Activated T-helper 17 cell treated with anti-CD3 and anti-CD28 coated beads, Interleukin-2, amount 50 U/mL, for 72 hours (primary cell): ENCODE results near the gene BEST3. TPM values are rescaled to one million over a fixed set of nuclear protein-coding genes. Genes with fewer than 3 reads are reported as not detected.
A peak's percentile ranks its signal among the peaks of the same experiment; 100 is the strongest.

Experiments
- ATAC-seq: fragments of 150-1000 bp; cut with Tn5 transposase; replicated peaks from 2 replicates; pipeline ENCODE4 v1.10.0; 2021; ENCODE audit warnings: mild to moderate bottlenecking, moderate library complexity
- H3K27ac Mint-ChIP-seq: one replicate; pipeline ENCODE4 v1.8.0; 2022; ENCODE audit warnings: mixed read lengths
- H3K27me3 Mint-ChIP-seq: one replicate; pipeline ENCODE4 v1.8.0; 2022; ENCODE audit warnings: mixed read lengths
- H3K36me3 Mint-ChIP-seq: one replicate; pipeline ENCODE4 v1.8.0; 2022; ENCODE audit warnings: low read depth, mild to moderate bottlenecking, mixed read lengths
- H3K4me1 Mint-ChIP-seq: one replicate; pipeline ENCODE4 v1.8.0; 2022; ENCODE audit warnings: mixed read lengths
- H3K4me3 Mint-ChIP-seq: one replicate; pipeline ENCODE4 v1.8.0; 2022; ENCODE audit warnings: mild to moderate bottlenecking, mixed read lengths
- H3K9me3 Mint-ChIP-seq: one replicate; pipeline ENCODE4 v1.8.0; 2022; ENCODE audit warnings: mixed read lengths
- total RNA-seq, 2 donors: library from RNA; stranded (reverse); gene quantifications; one replicate each; pipeline ENCODE4 v1.2.3, GENCODE V29; 2022

The BEST3 gene
- total RNA-seq, 2 donors from 2014 or later = not detected

GRCh38 chr12:69647178-69647577, 51.9 kb downstream of the BEST3 start:
- Mint-ChIP-seq H3K4me1 (no peaks in the 10 kb centered on the region), H3K9me3 (no peaks in the 10 kb centered on the region), H3K27me3 (peaks cover 20% of the 10 kb centered on the region), H3K27ac (no peak overlapping the region), H3K4me3 (no peak overlapping the region), H3K36me3 (no peaks in the 10 kb centered on the region)
- no peak for ATAC-seq

DNA sequence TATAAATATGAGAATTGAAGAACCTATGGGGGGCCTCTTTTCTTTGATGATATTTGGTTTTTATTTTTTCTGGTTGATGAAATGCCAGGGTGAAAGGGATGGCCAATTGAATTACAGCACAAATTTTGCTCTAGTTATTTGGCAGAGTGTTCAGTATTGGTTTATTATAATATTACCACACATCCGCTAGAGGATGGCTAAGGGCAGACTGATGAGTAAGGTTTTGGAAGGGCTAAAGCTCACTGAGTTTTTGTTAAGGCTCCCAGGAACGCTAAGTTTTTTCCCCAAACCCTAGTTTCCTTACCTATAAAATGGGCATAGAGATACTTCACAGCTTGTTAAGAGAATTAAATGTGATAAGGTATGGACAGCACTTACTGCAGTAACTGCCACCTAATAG, 54.1 kb downstream of the BEST3 start:
- Mint-ChIP-seq H3K4me1 (no peaks in the 10 kb centered on the region), H3K9me3 (no peaks in the 10 kb centered on the region), H3K27me3 (peaks cover 14% of the 10 kb centered on the region), H3K36me3 (no peaks in the 10 kb centered on the region), H3K4me3 (no peak overlapping the region), H3K27ac (no peak overlapping the region)
- ATAC-seq = no peak

- Mint-ChIP-seq H3K4me3 (no peak overlapping the region), H3K9me3 (no peaks in the 10 kb centered on the region), H3K36me3 (no peaks in the 10 kb centered on the region), H3K4me1 (no peaks in the 10 kb centered on the region), H3K27ac (no peak overlapping the region), H3K27me3 (peaks cover 13% of the 10 kb centered on the region)
- no peak for ATAC-seq
Measured at GRCh38 chr12:69644511-69644910, 54.6 kb downstream of the BEST3 start.

DNA sequence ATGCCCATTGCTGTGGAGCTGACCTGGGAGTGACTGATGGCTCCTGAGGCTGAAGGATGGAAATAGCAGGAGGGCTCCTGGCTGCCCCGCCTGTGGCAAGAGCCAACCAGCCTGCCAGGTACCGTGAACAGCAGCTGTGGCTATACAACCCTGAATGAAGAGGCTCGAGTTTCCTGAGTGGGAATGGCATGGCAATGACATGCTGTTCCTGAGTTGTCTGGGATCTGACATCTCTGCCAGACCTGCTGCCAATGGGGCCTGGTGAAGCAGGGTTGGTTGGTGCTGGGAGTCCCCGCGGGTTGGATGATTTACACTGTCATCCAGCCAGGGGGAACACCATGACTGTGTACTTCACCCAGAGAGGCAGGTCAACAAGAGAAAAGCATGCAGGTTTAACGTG, 56.6 kb downstream of the BEST3 start:
- no peak overlapping the region for H3K27ac Mint-ChIP-seq
- no peaks in the 10 kb centered on the region for H3K9me3 Mint-ChIP-seq
- no peaks in the 10 kb centered on the region for H3K4me1 Mint-ChIP-seq
- H3K36me3 Mint-ChIP-seq = no peaks in the 10 kb centered on the region
- ATAC-seq = no peak
- H3K4me3 Mint-ChIP-seq = no peak overlapping the region
- peaks cover 2% of the 10 kb centered on the region for H3K27me3 Mint-ChIP-seq

DNA sequence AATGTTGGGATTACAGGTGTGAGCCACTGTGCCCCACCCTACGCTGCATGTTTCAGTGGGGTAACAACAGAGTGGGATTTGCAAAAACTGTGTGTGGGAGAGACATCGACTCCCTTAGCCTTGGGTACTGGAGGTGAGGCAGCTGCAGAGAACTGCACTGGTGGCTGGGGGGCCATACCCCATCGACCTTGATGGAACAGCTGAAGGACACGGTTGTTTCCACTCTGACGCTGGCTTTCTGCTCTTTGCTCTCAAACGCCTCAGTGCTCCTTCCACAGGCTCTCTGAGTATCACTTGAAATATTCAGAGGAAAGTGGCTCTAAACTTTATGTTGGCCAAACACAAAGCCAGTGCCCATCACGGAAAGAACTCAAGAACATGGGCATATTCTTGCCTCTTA, 57.6 kb downstream of the BEST3 start:
- no peak overlapping the region for H3K27ac Mint-ChIP-seq
- no peaks in the 10 kb centered on the region for H3K4me1 Mint-ChIP-seq
- H3K36me3 Mint-ChIP-seq = no peaks in the 10 kb centered on the region
- no peak overlapping the region for H3K4me3 Mint-ChIP-seq
- H3K27me3 Mint-ChIP-seq = no peaks in the 10 kb centered on the region
- H3K9me3 Mint-ChIP-seq = no peaks in the 10 kb centered on the region
- ATAC-seq = no peak

- no peak overlapping the region for H3K4me3 Mint-ChIP-seq
- ATAC-seq = peak; percentile 67
- no peaks in the 10 kb centered on the region for H3K27me3 Mint-ChIP-seq
- H3K9me3 Mint-ChIP-seq = no peaks in the 10 kb centered on the region
- no peak overlapping the region for H3K27ac Mint-ChIP-seq
- no peaks in the 10 kb centered on the region for H3K4me1 Mint-ChIP-seq
- H3K36me3 Mint-ChIP-seq = no peaks in the 10 kb centered on the region
Measured at GRCh38 chr12:69639400-69640016, 59.6 kb downstream of the BEST3 start.

DNA sequence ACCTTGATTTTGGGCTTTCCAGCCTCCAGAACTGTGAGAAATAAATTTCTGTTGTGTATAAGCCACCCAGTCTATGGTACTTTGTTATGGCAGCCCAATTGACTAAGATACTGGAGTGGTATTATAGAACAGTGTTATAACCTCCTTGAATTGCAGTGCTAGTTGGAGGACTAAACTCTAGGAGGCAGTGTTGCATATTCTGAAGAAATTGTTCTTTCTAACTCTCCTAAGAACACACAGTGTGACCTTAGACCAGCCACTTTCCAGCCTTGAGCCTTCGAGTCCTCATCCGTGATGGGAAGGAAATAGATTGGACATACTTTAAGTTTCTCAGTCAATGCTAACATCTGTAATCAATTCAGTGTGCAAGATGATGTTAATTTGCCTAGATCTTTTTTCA, 66.0 kb downstream of the BEST3 start:
- ATAC-seq = no peak
- H3K9me3 Mint-ChIP-seq = no peaks in the 10 kb centered on the region
- H3K36me3 Mint-ChIP-seq = no peaks in the 10 kb centered on the region
- no peaks in the 10 kb centered on the region for H3K4me1 Mint-ChIP-seq
- H3K27ac Mint-ChIP-seq = no peak overlapping the region
- no peak overlapping the region for H3K4me3 Mint-ChIP-seq
- H3K27me3 Mint-ChIP-seq = no peaks in the 10 kb centered on the region

DNA sequence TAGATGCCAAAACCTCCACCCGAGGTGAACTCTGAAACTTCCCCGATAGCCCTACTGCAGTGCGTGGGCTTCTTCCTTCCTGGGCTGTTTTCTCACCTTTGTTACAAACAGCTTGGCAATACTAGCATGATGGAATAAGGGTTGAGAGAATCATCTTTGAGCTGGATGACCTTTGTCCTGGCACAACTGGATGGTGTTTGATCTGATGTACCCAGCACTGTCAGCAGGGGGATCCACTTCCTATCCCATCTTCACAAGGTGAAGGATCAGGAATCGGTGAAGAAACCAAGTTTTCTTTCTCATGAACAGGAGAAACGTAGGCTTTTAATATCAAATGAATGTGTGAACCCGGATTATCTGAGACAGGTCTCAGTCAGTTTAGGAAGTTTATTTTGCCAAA, 68.9 kb downstream of the BEST3 start:
- no peak overlapping the region for H3K27ac Mint-ChIP-seq
- H3K9me3 Mint-ChIP-seq = no peaks in the 10 kb centered on the region
- H3K4me3 Mint-ChIP-seq = no peak overlapping the region

GRCh38 chr12:69627501-69627900, 71.6 kb downstream of the BEST3 start:
- Mint-ChIP-seq H3K4me1 (no peaks in the 10 kb centered on the region), H3K27me3 (no peaks in the 10 kb centered on the region)

More for the DNA sequence above, 68.9 kb downstream of the BEST3 start:
- ATAC-seq = no peak
- no peaks in the 10 kb centered on the region for H3K4me1 Mint-ChIP-seq
- H3K36me3 Mint-ChIP-seq = no peaks in the 10 kb centered on the region
- no peaks in the 10 kb centered on the region for H3K27me3 Mint-ChIP-seq

DNA sequence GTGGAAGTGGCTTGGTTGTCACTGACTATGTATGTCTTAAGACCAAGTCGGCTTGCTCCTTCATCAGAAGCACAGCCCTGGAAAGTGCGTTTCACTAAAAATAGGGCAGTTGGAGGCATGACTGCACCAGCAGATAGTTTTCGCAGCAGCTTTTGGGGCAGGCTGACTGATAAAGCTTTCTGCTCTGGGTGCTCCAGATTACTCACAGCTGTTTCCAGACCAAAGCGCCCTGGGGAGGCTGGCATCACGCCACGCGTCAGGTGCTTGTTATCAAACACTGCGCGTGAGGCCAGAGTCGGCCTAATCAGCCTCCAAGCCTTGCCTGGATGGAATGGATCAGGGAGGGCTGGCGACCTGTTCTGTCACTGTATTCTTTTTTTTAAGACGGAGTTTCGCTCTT, 75.1 kb downstream of the BEST3 start:
- Mint-ChIP-seq H3K27me3 (peaks cover 8% of the 10 kb centered on the region), H3K27ac (no peak overlapping the region), H3K9me3 (no peaks in the 10 kb centered on the region), H3K4me3 (no peak overlapping the region), H3K4me1 (no peaks in the 10 kb centered on the region), H3K36me3 (no peaks in the 10 kb centered on the region)
- no peak for ATAC-seq

More at GRCh38 chr12:69627501-69627900, 71.6 kb downstream of the BEST3 start:
- Mint-ChIP-seq H3K4me3 (no peak overlapping the region), H3K27ac (no peak overlapping the region), H3K9me3 (no peaks in the 10 kb centered on the region), H3K36me3 (no peaks in the 10 kb centered on the region)
- ATAC-seq = no peak

- Mint-ChIP-seq H3K36me3 (no peaks in the 10 kb centered on the region), H3K27me3 (peaks cover 17% of the 10 kb centered on the region), H3K4me1 (no peaks in the 10 kb centered on the region), H3K4me3 (no peak overlapping the region), H3K9me3 (no peaks in the 10 kb centered on the region), H3K27ac (no peak overlapping the region)
- ATAC-seq = no peak
Measured at GRCh38 chr12:69621551-69621950, 77.6 kb downstream of the BEST3 start.

- H3K9me3 Mint-ChIP-seq = no peaks in the 10 kb centered on the region
- H3K4me3 Mint-ChIP-seq = no peak overlapping the region
- H3K27me3 Mint-ChIP-seq = peaks cover 20% of the 10 kb centered on the region
- no peak for ATAC-seq
- H3K36me3 Mint-ChIP-seq = no peaks in the 10 kb centered on the region
- no peaks in the 10 kb centered on the region for H3K4me1 Mint-ChIP-seq
- no peak overlapping the region for H3K27ac Mint-ChIP-seq
Measured at GRCh38 chr12:69620921-69621320, 78.2 kb downstream of the BEST3 start.

DNA sequence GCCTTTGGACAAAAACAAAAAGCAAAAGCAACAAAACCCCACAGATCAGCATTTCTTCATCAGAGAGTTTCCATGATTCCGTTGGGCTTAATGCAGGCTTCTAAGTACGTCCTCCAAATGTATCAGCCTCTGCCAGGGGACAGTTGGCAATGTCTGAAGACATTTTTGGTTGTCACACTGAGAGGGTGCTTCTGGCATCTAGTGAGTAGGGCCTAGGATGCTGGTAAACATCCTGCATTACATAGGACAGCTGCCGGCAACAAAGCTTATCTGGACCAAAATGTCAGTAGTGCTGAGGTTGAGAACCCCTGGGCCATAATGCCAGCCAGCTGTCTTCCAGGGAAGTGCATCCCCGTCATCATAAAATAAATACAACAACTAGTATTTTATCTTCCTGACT, 79.0 kb downstream of the BEST3 start:
- Mint-ChIP-seq H3K4me1 (no peaks in the 10 kb centered on the region), H3K36me3 (no peaks in the 10 kb centered on the region), H3K4me3 (no peak overlapping the region)

GRCh38 chr12:69619050-69619449, 80.1 kb downstream of the BEST3 start:
- Mint-ChIP-seq H3K27me3 (peaks cover 26% of the 10 kb centered on the region), H3K4me1 (no peaks in the 10 kb centered on the region)

More for the DNA sequence above, 79.0 kb downstream of the BEST3 start:
- H3K27ac Mint-ChIP-seq = no peak overlapping the region
- H3K9me3 Mint-ChIP-seq = no peaks in the 10 kb centered on the region
- peaks cover 26% of the 10 kb centered on the region for H3K27me3 Mint-ChIP-seq
- no peak for ATAC-seq

GRCh38 chr12:69616025-69616424, 83.1 kb downstream of the BEST3 start:
- H3K4me3 Mint-ChIP-seq = no peak overlapping the region
- no peaks in the 10 kb centered on the region for H3K36me3 Mint-ChIP-seq
- H3K4me1 Mint-ChIP-seq = no peaks in the 10 kb centered on the region
- no peak for ATAC-seq
- no peak overlapping the region for H3K27ac Mint-ChIP-seq
- H3K27me3 Mint-ChIP-seq = peaks cover 28% of the 10 kb centered on the region
- no peaks in the 10 kb centered on the region for H3K9me3 Mint-ChIP-seq

More at GRCh38 chr12:69619050-69619449, 80.1 kb downstream of the BEST3 start:
- no peaks in the 10 kb centered on the region for H3K36me3 Mint-ChIP-seq
- H3K27ac Mint-ChIP-seq = no peak overlapping the region
- ATAC-seq = no peak
- H3K4me3 Mint-ChIP-seq = no peak overlapping the region
- no peaks in the 10 kb centered on the region for H3K9me3 Mint-ChIP-seq

DNA sequence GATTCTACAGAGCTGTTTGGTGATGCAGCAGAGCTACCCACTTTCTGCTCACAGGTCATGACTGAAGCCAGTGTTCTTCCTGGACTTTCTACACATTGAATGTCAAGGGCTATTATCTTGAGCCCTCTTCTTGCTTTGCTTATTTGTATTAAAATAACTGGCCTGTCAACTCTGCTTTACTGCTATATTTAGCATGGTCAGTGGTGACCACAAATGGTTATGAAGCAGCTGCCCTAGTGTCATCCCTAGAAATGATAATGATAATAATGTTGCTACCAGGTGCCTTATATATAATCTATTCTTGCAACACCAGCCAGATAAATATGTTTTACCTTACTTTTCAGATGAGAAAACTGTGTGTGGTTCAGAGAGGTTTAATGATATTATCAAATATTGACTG, 85.8 kb downstream of the BEST3 start:
- H3K27ac Mint-ChIP-seq = no peak overlapping the region
- no peak overlapping the region for H3K4me3 Mint-ChIP-seq
- H3K36me3 Mint-ChIP-seq = no peaks in the 10 kb centered on the region
- H3K9me3 Mint-ChIP-seq = no peaks in the 10 kb centered on the region
- no peak for ATAC-seq
- no peaks in the 10 kb centered on the region for H3K4me1 Mint-ChIP-seq
- H3K27me3 Mint-ChIP-seq = peaks cover 20% of the 10 kb centered on the region
